Fibroblast of lung (primary cell): ENCODE data around the gene DENND6B.

ENCODE experiments used
- EZH2 ChIP-seq: IDR thresholded peaks from 2 replicates; pipeline ENCODE4 v1.5.1; 2012; ENCODE audit warnings: low read length, control low read depth, mild to moderate bottlenecking; ENCODE audit errors: missing control alignments
- TF ChIP-seq, protein P1 (sequence below), 2 donors: IDR thresholded peaks in 1 of 2; conservative IDR thresholded peaks in 1 of 2; 1 replicate in 1 of 2; 2 replicates in 1 of 2; pipeline ENCODE4 v1.5.1; 2011 to 2012; ENCODE audit warnings: low read length in 2 of 2, control low read depth in 1 of 2, inconsistent platforms in 1 of 2, low read depth in 1 of 2, mild to moderate bottlenecking in 1 of 2

DNA sequence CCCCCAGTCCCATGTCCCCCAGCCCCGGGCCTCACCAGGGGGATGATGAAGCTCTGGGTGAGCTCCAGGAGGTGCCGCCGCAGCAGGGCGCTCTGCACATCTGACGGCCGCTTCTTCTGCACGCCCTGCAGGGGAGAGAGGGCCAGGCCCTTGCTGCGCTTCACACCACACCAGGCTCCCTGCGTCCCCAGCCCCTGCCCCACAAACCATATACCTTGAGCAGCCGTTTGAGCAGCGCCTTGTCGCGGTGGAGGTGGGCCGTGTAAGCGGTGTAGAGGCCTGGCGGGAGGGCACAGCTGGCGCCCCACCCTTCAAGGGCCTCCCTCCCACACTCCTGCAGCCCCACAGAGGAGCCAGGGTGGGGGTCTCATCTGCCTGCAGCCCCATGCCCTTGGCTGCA, 13.2 kb downstream of the DENND6B start:
- TF ChIP-seq, protein P1, sequence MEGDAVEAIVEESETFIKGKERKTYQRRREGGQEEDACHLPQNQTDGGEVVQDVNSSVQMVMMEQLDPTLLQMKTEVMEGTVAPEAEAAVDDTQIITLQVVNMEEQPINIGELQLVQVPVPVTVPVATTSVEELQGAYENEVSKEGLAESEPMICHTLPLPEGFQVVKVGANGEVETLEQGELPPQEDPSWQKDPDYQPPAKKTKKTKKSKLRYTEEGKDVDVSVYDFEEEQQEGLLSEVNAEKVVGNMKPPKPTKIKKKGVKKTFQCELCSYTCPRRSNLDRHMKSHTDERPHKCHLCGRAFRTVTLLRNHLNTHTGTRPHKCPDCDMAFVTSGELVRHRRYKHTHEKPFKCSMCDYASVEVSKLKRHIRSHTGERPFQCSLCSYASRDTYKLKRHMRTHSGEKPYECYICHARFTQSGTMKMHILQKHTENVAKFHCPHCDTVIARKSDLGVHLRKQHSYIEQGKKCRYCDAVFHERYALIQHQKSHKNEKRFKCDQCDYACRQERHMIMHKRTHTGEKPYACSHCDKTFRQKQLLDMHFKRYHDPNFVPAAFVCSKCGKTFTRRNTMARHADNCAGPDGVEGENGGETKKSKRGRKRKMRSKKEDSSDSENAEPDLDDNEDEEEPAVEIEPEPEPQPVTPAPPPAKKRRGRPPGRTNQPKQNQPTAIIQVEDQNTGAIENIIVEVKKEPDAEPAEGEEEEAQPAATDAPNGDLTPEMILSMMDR (conservative IDR thresholded peaks at IDR 0.05 in 1 of 2, IDR thresholded peaks at IDR 0.05 in 1 of 2; ENCODE audit: low read depth in 1 of 2, low read length in 2 of 2): no peak
- no peak for TF ChIP-seq EZH2
